Right lobe of liver (tissue), 4 donors: ENCODE results near the gene SLC35C1.

ENCODE experiments used
- POLR2A ChIP-seq: fragments of 450-650 bp; IDR thresholded peaks from one replicate; pipeline ENCODE4 v1.6.1; 2017; ENCODE audit warnings: antibody characterized with exemption, mild to moderate bottlenecking
- TF ChIP-seq, protein P1 (sequence below), 4 donors: fragments of 200-600 bp in 3 of 4; fragments of 450-650 bp in 1 of 4; IDR thresholded peaks; one replicate each; pipeline versions ENCODE4 v1.5.1 to v1.8.0; 2016 to 2022; ENCODE audit warnings: antibody characterized with exemption in 4 of 4, mild to moderate bottlenecking in 2 of 4
- donor health status: DM: no; HTN: no; CAD: no.
- donor health status: DM: no; HTN: no; CAD: no.
- donor health status: DM: no; HTN: yes; CAD: no.

DNA sequence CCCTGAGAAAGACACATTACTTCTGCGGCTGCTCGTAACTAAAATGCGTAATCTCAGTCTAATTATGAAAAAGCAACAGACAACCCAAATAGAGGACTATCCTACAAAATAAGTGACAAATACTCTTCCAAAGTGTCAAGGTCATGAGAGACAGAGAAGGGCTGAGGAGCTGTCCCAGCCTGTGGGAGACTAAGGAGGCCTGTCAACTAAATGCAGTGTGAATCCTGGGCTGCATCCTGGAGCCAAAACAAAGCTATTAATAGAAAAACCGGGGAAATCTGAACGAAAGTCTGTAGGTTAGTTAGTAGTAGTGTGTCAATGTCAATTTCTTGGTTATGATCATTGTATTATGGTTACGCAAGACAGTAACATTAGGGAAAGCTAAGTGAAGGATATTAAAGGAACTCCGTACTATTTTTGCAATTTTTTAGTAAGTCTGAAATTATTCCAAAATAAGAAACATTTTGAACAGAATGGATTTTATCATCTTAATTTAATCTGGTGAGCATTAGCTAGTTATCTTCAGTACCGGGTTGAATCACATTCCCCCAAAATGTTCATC lies 39.8 kb upstream of the SLC35C1 start:
- TF ChIP-seq, protein P1, sequence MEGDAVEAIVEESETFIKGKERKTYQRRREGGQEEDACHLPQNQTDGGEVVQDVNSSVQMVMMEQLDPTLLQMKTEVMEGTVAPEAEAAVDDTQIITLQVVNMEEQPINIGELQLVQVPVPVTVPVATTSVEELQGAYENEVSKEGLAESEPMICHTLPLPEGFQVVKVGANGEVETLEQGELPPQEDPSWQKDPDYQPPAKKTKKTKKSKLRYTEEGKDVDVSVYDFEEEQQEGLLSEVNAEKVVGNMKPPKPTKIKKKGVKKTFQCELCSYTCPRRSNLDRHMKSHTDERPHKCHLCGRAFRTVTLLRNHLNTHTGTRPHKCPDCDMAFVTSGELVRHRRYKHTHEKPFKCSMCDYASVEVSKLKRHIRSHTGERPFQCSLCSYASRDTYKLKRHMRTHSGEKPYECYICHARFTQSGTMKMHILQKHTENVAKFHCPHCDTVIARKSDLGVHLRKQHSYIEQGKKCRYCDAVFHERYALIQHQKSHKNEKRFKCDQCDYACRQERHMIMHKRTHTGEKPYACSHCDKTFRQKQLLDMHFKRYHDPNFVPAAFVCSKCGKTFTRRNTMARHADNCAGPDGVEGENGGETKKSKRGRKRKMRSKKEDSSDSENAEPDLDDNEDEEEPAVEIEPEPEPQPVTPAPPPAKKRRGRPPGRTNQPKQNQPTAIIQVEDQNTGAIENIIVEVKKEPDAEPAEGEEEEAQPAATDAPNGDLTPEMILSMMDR (IDR thresholded peaks at IDR 0.05): no peak
- no peak for TF ChIP-seq POLR2A
